ENCODE data around the gene PHF24. TPM values are rescaled to one million over a fixed set of nuclear protein-coding genes. Genes with fewer than 3 reads are reported as not detected.
"Not testable (repeated sequence)": the region's sequence is repeated elsewhere in the genome, so short reads cannot be mapped to it uniquely, and the experiment has no call there.

PHF24 gene
- total RNA-seq, 4 donors from 2014 or later: 0.67 to 2.1 (median 1.4) TPM

GRCh38 chr9:35014517-35014916, 56.4 kb downstream of the PHF24 start:
- 82 to 86% methylated on average over 2 of the region's 2 CpGs for WGBS, 2 donors
- DNase-seq: no peak

GRCh38 chr9:35023443-35023842, 65.4 kb downstream of the PHF24 start:
- intact Hi-C loops (cut with DNase I); H3K4me1 ChIP-seq; H3K36me3 ChIP-seq; H3K27ac ChIP-seq; DNase-seq; H3K27me3 ChIP-seq; H3K9me3 ChIP-seq; H3K4me3 ChIP-seq (replicated peaks in 1 of 3): not testable (repeated sequence)
- WGBS, 2 donors: 70 to 76% methylated on average over 5 of the region's 5 CpGs

More at GRCh38 chr9:35014517-35014916, 56.4 kb downstream of the PHF24 start:
- Histone ChIP-seq H3K36me3 (peaks cover 4 to 10% of the 10 kb centered on the region in 2 donors), H3K9me3 (no peaks in the 10 kb centered on the region), H3K4me3 (replicated peaks in 1 of 3) (no peak overlapping the region), H3K27me3 (no peaks in the 10 kb centered on the region), H3K4me1 (no peaks in the 10 kb centered on the region), H3K27ac (no peak overlapping the region)
- no peak for TF ChIP-seq POLR2A (IDR thresholded peaks at IDR 0.05)
- no peak for TF ChIP-seq CTCF (IDR thresholded peaks at IDR 0.05)
- intact Hi-C loops (cut with DNase I): no loop called here

- H3K27me3 ChIP-seq: no peaks in the 10 kb centered on the region
- H3K4me3 ChIP-seq (replicated peaks in 1 of 3): no peak overlapping the region
- H3K4me1 ChIP-seq: no peaks in the 10 kb centered on the region
- H3K27ac ChIP-seq: no peak overlapping the region
- peaks cover 0 to 7% of the 10 kb centered on the region in 2 donors for H3K36me3 ChIP-seq
- DNase-seq: no peak
- no peak for TF ChIP-seq POLR2A (IDR thresholded peaks at IDR 0.05)
- TF ChIP-seq CTCF (IDR thresholded peaks at IDR 0.05): no peak
- 84 to 88% methylated on average over 3 of the region's 3 CpGs for WGBS, 2 donors
- intact Hi-C loops (cut with DNase I): no loop called here
- H3K9me3 ChIP-seq: no peaks in the 10 kb centered on the region
Observed at GRCh38 chr9:35026671-35027070, 68.6 kb downstream of the PHF24 start.

- TF ChIP-seq POLR2A (IDR thresholded peaks at IDR 0.05) (no peak), CTCF (IDR thresholded peaks at IDR 0.05) (no peak)
- H3K4me3 ChIP-seq (replicated peaks in 1 of 3): no peak overlapping the region
- no peaks in the 10 kb centered on the region for H3K27me3 ChIP-seq
- no peak for DNase-seq
- intact Hi-C loops (cut with DNase I): no loop called here
- WGBS, 2 donors: 70 to 85% methylated on average over 1 of the region's 1 CpG
- H3K4me1 ChIP-seq: no peaks in the 10 kb centered on the region
- H3K36me3 ChIP-seq: peaks cover 4% of the 10 kb centered on the region in 2 donors
- H3K27ac ChIP-seq: no peak overlapping the region
- H3K9me3 ChIP-seq: no peaks in the 10 kb centered on the region
Observed at GRCh38 chr9:35027374-35027773, 69.3 kb downstream of the PHF24 start.

GRCh38 chr9:35027860-35028259, 69.8 kb downstream of the PHF24 start:
- Histone ChIP-seq H3K4me3 (replicated peaks in 1 of 3) (no peak overlapping the region), H3K36me3 (peaks cover 0 to 7% of the 10 kb centered on the region in 2 donors), H3K27me3 (no peaks in the 10 kb centered on the region), H3K4me1 (no peaks in the 10 kb centered on the region), H3K27ac (no peak overlapping the region), H3K9me3 (no peaks in the 10 kb centered on the region)
- 46 to 62% methylated on average over 1 of the region's 1 CpG for whole genome bisulfite sequencing, 2 donors
- intact Hi-C loops (cut with DNase I): no loop called here
- TF ChIP-seq POLR2A (IDR thresholded peaks at IDR 0.05) (no peak), CTCF (IDR thresholded peaks at IDR 0.05) (no peak)
- DNase-seq: no peak

GRCh38 chr9:35028341-35028740, 70.3 kb downstream of the PHF24 start:
- intact Hi-C loops (cut with DNase I): no loop called here
- no peak for TF ChIP-seq POLR2A (IDR thresholded peaks at IDR 0.05)
- DNase-seq: no peak
- no peaks in the 10 kb centered on the region for H3K9me3 ChIP-seq
- no peaks in the 10 kb centered on the region for H3K4me1 ChIP-seq
- H3K27ac ChIP-seq: no peak overlapping the region
- no peaks in the 10 kb centered on the region for H3K27me3 ChIP-seq
- H3K36me3 ChIP-seq: peaks cover 0 to 7% of the 10 kb centered on the region in 2 donors
- H3K4me3 ChIP-seq (replicated peaks in 1 of 3): no peak overlapping the region
